ENCODE results near the gene HOXB2.
A peak's percentile ranks its signal among the peaks of the same experiment; 100 is the strongest.

DNA sequence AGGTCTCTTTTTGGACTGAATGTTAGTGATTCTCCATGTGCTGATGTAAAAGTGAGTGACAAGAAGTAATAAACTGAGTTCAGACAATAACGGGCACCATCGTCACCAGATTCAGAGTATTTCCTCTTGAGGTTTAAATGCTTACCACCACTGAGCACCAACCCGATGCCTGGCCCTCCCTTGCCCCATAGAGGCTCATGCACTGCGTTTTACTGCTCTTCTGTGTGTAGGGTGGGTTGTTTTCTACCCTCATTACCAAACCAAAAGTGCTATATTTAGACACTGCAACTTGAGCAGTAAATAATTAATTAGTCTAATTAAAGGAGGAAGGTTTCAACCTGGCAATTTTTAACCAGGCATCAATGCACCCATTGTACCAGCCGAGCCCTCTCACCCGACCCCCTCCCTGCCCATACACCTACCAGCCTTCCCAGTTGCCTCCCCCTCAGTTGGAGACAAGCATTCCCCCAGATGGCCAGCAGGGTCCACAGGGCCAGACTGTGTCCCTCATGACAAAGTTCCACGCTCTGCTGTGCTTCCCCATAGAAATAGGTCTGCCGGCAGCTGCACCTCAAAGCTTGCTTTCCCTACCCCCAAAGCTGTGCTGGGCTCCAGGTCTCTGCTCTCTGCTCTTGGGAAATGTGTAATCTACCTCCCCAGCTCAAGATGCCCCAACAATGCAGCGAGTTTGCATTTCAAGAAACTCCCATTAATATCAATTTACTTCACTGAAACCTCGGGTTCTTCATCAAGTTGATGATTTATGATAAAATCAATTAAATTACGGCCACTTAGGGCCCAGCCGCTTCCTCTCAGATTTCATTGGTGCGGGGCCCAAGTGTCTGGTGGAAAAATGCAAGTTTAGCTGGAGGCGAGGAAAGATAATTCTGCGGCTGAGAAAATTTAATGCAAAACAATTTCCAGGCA, 17.2 kb upstream of the HOXB2 start:
- TF ChIP-seq, protein P1, sequence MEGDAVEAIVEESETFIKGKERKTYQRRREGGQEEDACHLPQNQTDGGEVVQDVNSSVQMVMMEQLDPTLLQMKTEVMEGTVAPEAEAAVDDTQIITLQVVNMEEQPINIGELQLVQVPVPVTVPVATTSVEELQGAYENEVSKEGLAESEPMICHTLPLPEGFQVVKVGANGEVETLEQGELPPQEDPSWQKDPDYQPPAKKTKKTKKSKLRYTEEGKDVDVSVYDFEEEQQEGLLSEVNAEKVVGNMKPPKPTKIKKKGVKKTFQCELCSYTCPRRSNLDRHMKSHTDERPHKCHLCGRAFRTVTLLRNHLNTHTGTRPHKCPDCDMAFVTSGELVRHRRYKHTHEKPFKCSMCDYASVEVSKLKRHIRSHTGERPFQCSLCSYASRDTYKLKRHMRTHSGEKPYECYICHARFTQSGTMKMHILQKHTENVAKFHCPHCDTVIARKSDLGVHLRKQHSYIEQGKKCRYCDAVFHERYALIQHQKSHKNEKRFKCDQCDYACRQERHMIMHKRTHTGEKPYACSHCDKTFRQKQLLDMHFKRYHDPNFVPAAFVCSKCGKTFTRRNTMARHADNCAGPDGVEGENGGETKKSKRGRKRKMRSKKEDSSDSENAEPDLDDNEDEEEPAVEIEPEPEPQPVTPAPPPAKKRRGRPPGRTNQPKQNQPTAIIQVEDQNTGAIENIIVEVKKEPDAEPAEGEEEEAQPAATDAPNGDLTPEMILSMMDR (conservative IDR thresholded peaks at IDR 0.05; ENCODE audit: low read length), result peak; percentile 50
- TF ChIP-seq EZH2phosphoT487 (IDR thresholded peaks at IDR 0.05; ENCODE audit: borderline replicate concordance), result no peak
